Stimulated activated CD8-positive, alpha-beta memory T cell treated with anti-CD3 and anti-CD28 coated beads, Interleukin-12 subunit alpha, Interleukin-12 subunit beta, amount 100 ng/mL, for 24 hours (primary cell): Measurements from ENCODE around the gene SNX2.
"Not testable (repeated sequence)": the region's sequence is repeated elsewhere in the genome, so short reads cannot be mapped to it uniquely, and the experiment has no call there.

Source experiments
- DNase-seq: peaks from one replicate; pipeline ENCODE4 v3.0.0-alpha.2; 2020; ENCODE audit errors: extremely low read depth

SNX2 gene, protein sequence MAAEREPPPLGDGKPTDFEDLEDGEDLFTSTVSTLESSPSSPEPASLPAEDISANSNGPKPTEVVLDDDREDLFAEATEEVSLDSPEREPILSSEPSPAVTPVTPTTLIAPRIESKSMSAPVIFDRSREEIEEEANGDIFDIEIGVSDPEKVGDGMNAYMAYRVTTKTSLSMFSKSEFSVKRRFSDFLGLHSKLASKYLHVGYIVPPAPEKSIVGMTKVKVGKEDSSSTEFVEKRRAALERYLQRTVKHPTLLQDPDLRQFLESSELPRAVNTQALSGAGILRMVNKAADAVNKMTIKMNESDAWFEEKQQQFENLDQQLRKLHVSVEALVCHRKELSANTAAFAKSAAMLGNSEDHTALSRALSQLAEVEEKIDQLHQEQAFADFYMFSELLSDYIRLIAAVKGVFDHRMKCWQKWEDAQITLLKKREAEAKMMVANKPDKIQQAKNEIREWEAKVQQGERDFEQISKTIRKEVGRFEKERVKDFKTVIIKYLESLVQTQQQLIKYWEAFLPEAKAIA

DNA sequence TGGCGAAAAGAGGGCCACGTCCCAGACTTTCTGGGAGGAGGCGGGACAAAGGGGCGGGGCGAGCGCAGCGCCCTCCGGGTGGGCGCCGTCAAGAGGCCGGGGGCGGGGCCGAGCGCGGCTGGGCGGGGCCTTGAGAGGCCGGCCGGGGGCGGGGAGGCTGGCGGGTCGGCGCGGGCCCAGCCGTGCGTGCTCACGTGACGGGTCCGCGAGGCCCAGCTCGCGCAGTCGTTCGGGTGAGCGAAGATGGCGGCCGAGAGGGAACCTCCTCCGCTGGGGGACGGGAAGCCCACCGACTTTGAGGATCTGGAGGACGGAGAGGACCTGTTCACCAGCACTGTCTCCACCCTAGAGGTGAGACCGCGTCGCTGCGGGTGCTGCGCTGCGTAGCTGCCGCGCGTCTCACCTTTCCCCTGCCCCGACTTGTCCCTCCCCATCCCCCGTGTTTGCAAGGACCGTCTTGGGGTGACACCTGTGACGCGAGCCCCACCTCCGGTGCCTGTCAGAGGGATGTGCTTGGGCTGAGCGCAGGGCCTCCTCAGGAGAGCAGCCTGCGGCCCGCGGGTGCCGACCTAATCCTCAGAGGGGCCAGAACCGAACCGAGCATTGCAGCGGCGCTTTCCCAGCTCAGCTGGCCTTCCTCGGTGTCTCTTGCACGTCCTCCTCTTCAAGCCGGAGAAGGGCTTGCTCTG lies at the start of gene SNX2:
Gene SNX2 (plus strand): TSS at position 220 of the 689 bp plus-strand sequence. CDS start 24 bp downstream, at position 244.
- peak; percentile 80 for DNase-seq

DNA sequence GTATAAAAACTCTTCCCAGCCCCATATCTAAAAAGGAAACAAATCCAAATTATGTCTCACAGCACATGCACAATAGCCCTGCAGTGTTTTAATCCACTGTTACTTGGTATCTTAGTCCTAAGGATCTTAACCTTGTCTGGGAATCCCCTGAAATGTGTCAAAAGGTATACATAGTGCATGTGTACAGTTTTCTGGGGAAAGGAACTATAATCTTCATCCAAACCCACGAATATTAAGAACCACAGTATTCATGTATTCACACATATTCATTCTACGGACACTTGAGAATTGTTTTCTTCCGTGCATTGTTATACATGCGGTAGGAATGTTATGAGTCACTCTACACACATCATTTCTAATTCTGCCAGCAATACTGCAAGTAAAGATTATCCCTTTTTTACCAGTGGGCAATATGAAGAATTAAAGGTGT lies 47.8 kb upstream of the SNX2 start:
- no peak for DNase-seq

DNA sequence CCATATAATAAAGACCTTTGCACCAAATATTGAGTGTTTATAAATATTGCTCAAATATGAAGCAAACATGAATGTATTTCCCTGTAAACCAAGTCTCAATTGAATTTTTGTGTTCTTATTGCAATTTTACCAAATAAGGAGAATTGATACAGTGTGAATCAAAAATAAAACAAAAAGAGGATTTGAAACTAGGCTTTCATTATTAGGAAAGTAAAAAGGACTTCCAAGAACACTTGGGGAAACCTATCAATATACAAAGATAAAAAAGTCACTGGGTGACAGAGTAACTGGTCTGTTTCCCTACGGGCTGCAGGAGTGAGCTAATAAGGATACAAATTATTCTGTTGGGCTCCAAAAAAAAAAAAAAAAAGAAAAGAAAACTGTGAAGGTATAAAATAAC lies 44.8 kb upstream of the SNX2 start:
- DNase-seq: no peak

DNA sequence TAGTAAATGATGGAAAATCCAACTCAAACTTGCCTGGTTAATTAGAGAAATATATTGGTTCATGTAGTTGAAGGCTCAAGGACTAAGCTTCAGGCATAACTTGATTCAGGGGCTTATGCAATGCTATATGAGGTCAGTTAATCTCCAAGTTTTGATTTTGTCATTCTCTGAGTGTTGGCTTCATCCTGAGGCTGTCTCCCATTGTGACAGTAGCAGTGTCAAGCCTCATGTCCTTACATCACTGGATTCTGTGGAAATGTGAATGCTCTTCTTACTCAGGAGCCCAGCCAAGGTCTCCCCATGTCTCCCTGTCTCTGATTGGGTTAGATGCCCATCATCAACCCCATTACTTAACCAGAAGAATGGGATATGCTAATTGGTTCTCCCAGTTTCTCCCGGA lies 44.4 kb upstream of the SNX2 start:
- DNase-seq: no peak

DNA sequence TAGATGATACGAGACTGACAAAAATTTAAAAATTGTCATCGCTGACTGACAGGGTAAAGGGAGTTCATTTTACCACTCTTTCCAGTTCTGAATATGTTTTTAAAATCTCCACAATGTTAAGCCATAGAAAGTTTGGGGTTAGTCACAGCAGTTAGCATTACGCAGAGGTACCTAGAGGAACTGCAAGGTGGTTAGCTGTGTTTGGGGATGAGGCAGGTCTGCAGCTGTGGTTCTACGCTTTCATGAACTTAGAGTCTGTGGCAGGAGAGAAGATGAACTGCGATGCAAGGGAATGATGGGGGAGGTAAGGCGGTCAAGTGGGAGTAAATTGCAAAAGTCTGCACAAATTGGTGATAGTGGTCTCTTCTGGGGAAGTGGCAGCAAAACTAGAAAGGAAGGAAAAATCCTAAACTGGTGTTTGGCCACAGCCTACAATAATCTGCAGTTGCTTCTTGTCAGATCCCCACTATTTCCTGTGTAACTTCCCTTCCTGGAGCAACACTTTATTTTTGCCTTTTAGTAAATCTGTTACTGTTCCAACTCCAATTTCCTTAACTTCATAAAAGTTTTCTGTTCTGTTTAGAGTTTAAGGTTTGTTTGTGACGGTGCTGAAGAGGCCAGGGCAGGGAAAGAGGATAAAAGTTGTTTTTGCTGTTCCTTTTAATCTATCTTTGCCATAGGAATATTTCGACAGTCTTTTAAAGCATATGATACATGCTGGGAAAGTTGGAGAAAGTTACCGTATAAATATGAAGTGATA lies 38.6 kb upstream of the SNX2 start:
- DNase-seq: no peak

DNA sequence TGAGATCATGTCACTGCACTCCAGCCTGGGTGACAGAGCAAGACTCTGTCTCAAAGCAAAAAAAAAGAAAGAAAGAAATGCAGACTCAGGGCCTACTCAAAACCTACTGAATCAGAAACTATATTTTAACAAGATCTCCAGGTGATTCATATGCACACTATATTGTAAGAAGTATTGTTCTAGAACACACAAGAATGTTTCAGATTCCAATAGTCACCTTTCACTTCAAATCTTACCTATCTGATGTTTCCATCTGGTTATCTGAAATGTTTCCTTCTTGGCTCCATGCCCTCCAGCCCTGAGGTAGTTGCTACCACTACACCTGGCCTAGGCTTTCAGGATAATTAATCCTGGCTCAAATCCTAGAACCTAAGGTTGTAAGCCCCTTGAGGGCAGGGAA lies 36.8 kb upstream of the SNX2 start:
- no peak for DNase-seq

DNA sequence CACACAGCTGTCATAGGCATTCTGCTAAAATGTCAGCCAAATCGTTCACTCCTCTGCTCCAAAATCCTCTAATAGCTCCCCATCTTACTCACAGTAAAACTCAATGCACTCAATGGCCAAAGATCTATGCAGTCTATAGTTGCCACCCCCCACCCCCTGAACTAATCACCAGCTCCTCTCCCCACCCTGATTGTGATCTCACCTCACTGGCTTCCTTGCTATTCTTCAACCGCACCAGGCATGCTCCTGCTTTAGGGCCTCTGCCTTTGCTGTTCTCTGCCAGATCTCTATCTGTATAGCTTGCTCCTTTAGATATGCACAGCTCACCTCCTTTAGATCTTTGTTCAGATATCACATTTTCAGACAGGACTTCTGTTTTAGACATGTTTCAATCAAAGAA lies 33.2 kb upstream of the SNX2 start:
- DNase-seq: no peak

DNA sequence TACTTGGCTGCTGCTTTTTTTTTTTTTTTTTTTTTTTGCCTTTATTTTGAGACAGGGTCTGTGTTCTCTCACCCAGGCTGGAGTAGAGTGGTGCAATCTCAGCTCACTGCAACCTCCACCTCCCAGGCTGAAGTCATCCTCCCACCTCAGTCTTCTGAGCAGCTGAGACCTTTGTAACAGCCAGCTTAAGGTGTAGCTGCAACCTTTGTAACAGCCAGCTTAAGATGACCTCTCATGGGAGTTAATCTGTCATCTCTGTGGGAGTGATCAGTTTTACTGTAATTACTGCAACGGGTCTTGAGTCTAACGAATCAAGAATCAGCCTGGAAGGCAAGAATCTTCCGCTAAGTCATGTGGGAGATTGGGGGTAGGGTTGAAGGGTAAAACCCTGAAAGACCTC lies 31.6 kb upstream of the SNX2 start:
- no peak for DNase-seq

DNA sequence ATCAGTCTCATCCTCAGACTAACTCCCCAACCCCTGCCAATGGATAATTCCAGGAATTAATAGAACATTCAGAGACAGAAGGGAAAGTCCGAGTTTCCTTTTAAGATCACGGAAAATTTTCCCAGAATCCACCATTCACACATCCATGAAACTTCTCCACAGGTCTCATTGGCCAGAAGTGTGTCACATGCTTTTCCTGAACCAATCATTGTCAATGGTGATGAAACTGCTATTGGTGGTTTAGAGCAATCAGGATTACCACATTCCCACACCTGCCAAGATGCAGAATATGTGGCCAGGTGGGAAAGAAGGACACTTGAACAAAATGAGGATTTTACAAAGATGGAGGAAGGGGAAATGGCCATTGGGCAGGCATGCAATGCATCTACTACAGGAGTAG lies 29.3 kb upstream of the SNX2 start:
- DNase-seq: no peak

DNA sequence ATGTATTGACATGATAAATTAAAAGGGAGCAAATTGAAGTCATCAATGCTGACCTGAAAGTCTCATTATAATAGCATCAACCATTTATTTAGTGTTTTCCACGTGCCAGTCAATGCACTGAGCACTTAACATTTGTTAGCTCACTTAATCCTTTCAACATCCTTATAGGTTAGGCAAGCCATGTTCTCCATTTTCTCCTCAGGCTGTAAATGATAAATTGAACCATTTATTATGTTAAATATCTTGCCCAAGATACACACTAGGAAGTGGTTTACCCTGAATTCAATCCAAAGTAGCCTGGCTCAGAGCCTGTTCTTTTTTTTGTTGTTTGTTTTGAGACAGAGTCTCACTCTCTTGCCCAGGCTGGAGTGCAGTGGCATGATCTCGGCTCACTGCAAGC lies 25.0 kb upstream of the SNX2 start:
- no peak for DNase-seq

DNA sequence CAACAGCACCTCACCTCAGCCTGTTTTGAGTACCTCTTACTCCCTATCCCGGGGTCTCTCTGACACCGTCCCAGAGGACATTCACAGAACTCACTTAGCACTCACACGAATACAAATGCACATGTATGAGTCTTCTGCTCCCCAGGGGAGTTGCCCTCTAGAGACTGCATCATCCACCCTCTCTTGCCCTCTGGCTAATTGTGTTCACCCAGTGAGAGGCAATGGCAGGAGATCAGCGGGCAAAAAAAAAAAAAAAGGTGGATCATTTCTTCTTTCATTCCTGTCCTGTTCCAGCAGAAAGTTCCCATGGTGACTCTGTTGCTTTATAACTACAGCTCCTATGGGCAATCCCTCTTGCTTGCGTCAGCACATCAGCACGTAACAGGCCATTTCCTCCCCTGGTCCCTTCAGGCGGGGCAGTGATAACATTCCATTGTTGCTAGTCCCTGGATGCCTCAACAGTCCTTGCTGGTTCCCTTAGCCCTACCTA lies 23.5 kb upstream of the SNX2 start:
- no peak for DNase-seq

DNA sequence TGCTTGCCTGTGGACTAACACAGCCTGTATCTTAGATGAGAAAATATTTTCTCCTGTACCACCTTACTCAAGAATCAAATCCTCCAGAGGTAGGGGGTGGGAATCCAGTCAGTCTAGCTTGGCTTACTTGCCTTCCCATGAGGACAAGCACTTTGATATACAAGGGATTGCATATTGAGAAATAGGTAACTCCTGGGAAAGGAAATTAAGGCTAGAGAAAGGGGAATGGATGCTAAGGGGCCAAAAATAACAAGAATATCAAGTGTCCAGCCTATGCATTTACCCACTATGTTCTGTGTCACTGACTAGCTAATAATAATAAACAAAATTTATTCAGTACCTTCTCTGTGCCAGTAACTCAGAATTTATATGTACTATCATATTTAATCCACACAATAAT lies 21.4 kb upstream of the SNX2 start:
- DNase-seq: no peak

DNA sequence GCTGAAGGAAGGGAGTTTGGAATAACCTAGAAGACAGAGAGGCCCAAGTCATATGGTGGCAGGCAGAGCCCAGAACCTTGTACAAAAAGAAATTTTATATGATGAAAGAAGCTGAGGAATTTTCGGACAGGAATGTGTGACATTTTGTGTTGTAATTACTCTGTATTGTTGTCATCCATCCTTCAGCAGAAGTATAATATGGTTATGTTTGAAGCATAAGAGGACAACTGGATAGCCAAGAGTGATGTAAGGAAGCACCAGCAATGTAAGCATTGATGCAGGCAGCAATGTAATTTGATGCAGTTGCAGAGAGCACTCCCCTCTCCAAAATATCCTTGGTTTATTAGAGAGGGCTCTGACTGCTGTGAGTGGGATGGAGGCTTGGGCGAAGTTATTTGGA lies 19.1 kb upstream of the SNX2 start:
- no peak for DNase-seq

DNA sequence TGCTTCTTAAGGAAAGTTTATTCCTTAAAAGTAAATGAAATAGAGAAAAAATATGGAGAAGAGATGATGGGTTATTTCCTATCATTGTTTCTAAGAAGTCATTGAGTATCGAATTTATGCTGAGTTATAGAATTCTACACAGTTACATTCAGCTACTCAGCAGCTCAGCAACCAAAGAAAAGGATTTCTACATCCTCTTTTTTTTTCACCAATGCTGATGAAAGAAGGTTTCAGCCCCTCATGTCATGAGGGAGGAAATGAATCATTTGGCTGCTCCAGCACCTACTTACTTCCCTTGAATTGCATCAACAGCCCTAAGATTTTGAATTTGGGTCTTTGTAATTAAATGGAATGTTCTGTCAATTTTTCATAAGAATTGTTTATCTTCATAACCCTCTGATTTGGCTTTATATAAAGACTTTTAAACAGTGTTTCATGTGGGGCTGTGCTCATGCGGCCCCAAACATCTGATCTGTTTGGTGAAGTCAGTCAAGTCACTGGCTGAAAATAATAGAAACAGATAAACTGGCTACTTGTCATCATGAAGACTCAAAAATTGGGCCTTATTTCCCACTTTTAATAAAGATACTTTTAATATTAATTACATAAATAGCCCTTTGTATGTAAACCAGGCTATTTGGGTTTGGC lies 18.5 kb upstream of the SNX2 start:
- no peak for DNase-seq

DNA sequence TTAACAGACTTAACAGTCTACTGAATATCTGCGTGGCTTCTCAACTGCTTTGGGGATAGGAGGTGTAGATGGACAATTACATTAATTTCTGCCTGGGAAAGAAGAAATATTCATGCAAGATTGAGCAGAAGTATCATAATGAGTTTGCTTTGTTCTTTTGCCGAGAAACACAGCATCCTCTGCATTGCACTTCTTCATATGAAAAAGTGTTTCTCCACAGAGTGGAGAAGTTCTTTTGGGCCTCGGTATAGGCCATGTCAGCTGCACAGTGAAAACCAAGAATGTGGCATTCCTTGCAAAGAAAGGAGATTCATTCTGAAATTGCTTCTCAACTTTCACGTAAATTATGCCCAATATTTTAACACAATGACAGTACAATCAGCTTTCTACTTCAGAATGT lies 17.6 kb upstream of the SNX2 start:
- DNase-seq: no peak

DNA sequence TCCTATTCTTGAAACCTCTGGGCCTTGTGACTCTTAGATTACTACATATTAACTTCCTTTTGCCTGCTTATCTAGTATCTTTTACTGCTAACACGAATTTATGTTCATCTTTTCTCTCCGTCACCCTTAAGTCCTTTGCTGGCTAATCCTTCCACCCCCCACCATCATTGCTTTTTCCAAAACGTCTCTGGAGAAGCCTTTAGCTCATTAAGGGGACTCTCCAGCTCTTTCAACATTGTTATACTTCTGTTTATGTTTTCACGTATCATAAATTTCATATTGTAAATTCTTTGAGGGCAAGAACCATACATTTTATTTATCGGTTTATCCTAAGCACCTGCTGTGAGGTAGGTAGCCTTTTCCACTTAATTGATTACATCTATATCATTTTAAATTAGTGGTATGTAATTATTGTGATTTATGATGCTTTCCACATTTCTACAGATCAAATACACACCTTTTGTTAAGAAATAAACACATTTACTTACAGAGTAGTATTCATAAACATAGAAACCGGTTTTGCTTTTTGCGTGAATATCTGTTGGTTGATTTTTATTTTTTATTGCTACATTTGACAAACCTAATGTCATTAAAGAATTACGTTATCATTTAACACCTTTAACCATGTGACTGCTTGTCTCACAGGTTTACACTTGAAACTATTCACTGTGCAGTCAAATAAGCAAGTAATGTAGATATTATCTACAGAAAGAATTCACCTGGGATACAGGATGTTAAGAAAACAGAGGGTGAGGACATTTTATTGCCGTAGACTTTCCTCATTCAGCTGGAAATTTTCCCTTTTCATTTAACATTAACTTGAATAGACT lies 15.4 kb upstream of the SNX2 start:
- DNase-seq: no peak

DNA sequence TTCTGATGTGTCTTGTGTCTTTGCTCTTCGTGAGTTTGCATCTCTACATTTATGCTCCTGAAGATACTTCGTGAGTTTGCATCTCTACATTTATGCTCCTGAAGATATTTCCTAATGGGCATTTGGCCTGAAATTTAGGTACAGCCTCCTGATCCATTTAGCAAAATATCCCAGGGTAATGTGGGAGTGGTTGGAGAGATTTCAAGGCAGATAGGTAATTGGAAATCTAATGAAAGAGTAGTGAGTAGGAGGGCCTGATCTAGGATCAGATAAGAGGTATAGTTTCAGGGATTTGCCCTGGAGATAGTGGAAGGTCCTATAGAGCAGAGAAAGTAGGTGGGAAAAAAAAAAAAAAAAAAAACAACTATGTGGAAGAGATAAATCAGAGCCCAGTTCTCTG lies 14.6 kb upstream of the SNX2 start:
- no peak for DNase-seq

DNA sequence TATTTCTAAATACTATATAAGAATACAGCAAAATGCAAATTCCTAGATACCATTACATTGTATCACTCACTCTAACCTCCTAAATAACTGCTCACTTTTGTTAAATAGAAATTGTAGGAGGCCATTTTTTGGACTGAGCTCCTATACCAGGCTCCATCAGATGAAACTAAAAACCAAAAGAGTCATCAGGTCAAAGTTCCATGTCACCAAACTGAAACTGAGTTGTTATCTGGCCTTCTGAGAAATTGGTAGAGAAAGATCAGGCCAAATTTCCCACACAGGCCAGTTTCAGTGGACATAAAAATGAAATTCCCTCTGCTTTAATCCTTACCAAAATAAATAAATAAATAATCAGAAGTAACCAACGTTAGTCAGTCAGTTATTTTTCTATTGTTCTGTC lies 13.8 kb upstream of the SNX2 start:
- no peak for DNase-seq

DNA sequence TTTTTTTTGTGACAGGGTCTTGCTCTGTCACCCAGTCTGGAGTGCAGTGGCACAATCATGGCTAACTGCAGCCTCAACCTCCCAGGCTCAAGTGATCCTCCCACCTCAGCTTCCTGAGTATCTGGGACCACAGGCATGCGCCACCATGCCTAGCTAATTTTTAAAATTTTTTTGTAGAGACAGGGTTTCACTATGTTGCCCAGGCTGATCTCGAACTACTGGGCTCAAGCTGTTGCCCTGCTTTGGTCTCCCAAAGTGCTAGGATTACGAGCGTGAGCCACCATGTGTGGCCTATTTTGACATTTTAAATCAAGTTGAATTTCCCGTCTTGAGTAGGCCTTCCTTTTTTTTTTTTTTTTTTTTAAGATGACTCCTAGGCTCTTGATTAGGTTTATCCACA lies 13.0 kb upstream of the SNX2 start:
- DNase-seq: not testable (repeated sequence)

DNA sequence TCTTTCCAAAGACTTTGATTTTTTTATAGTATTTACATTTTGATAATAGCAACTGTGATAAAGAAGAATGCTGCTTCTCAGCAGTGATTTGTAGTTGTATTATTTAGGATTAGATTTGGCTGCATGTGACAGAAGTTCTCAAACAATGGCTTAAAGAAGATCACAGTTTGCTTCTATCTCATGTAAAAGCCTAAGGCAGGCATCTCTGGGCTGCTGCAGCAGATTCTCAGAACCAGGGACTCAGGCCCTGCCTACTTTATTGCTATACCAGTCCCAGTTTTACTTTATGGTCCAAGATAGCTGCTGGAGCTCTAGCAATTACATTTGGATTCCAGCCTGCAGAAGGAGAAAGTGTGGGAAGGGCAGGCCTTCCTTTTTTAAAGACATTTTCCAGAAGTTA lies 8.8 kb upstream of the SNX2 start:
- no peak for DNase-seq

DNA sequence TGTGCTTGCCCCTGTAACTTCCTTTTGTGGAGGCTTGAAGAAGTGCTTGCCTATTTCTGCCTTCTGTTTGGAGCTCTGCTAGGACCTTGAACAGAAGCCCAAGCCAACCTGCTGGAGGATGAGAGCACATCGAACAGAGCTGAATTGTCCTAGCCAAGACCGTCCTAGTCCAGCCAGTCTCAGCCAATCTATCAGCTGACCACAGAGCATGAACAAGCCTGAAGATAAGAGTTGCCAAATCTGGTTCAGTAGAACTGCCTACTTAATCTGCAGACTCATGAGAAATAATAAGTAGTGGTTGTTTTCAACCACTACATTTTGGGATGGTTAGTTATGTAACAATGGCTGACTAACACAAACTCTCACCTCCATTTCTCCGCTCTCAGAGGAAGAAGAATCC lies 4.4 kb upstream of the SNX2 start:
- DNase-seq: no peak
